H1 (cell line): ENCODE measurements around the gene HEATR5A. TPM values are rescaled to one million over a fixed set of nuclear protein-coding genes. Genes with fewer than 3 reads are reported as not detected.
"Not testable (repeated sequence)": the region's sequence is repeated elsewhere in the genome, so short reads cannot be mapped to it uniquely, and the experiment has no call there.

ENCODE experiments used
- CTCF ChIA-PET: fragments of 300-600 bp; sonication (Branson Sonifier 250); formaldehyde crosslinking; loops from one replicate; lab custom pipeline; 2021; ENCODE audit not compliant: partially characterized antibody; lab: Charles Lee
- POLR2A ChIA-PET: fragments of 300-600 bp; sonication (Branson Sonifier 250); formaldehyde crosslinking; loops from one replicate; lab custom pipeline; 2021; ENCODE audit warnings: inconsistent platforms; ENCODE audit not compliant: partially characterized antibody; lab: Charles Lee
- DNase-seq, 2 experiments: peaks; one replicate each; pipeline versions ENCODE4 v3.0.0 to v3.0.0-alpha.2; 2010 to 2022; ENCODE audit warnings: low spot score in 2 of 2, low read depth in 1 of 2, mixed read lengths in 1 of 2
- FAIRE-seq: peaks from 2 replicates; lab custom pipeline; 2011; peaks lifted over from hg19 to GRCh38; lab: Jason Lieb, UNC
- H2AFZ ChIP-seq: 2 replicates; pipeline ENCODE4 v1.8.1; 2012; ENCODE audit warnings: low read length, inconsistent platforms
- H2AK5ac ChIP-seq: 2 replicates; pipeline ENCODE4 v1.6.1; 2013; ENCODE audit warnings: low read depth, low read length
- H2BK120ac ChIP-seq: replicated peaks from 2 replicates; pipeline ENCODE3; 2013; ENCODE audit warnings: low read depth, low read length, inconsistent platforms
- H2BK12ac ChIP-seq: 2 replicates; pipeline ENCODE4 v1.6.1; 2013; ENCODE audit warnings: low read depth, low read length
- H2BK15ac ChIP-seq: 2 replicates; pipeline ENCODE4 v1.6.1; 2013; ENCODE audit warnings: low read length
- H2BK20ac ChIP-seq: 2 replicates; pipeline ENCODE4 v1.6.1; 2013; ENCODE audit warnings: low read length
- H2BK5ac ChIP-seq: 2 replicates; pipeline ENCODE4 v1.6.1; 2013; ENCODE audit warnings: low read depth, low read length
- H3K14ac ChIP-seq: 2 replicates; pipeline ENCODE4 v1.6.1; 2013; ENCODE audit warnings: inconsistent platforms; ENCODE audit not compliant: insufficient read length
- H3K18ac ChIP-seq: 2 replicates; pipeline ENCODE4 v1.6.1; 2013; ENCODE audit warnings: low read length; ENCODE audit errors: extremely low read depth
- H3K23ac ChIP-seq: 2 replicates; pipeline ENCODE4 v1.6.1; 2013; ENCODE audit warnings: inconsistent platforms; ENCODE audit not compliant: insufficient read length
- H3K23me2 ChIP-seq: 2 replicates; pipeline ENCODE4 v1.6.1; 2013; ENCODE audit warnings: low read depth, low read length
- H3K27ac ChIP-seq: 2 replicates; pipeline ENCODE4 v1.6.1; 2011; ENCODE audit warnings: low read depth, low read length, inconsistent platforms
- H3K27me3 ChIP-seq, 4 experiments: replicated peaks in 1 of 4; 1 replicate in 1 of 4; 2 replicates in 3 of 4; pipeline versions ENCODE4 v1.6.1 to v1.8.1; 2011 to 2013; ENCODE audit warnings: low read length in 3 of 4, mild to moderate bottlenecking in 3 of 4, inconsistent platforms in 2 of 4, mixed read lengths in 2 of 4, moderate library complexity in 1 of 4; ENCODE audit not compliant: control insufficient read depth in 3 of 4, insufficient read depth in 3 of 4; ENCODE audit errors: extremely low read depth in 1 of 4
- H3K36me3 ChIP-seq, 4 experiments: 2 replicates each; pipeline versions ENCODE4 v1.6.1 to v1.8.1; 2011 to 2013; ENCODE audit warnings: mild to moderate bottlenecking in 4 of 4, low read length in 3 of 4, moderate library complexity in 2 of 4, control low read depth in 1 of 4, inconsistent platforms in 1 of 4; ENCODE audit not compliant: insufficient read depth in 4 of 4, control insufficient read depth in 2 of 4
- H3K4ac ChIP-seq: replicated peaks from 2 replicates; pipeline ENCODE3; 2013; ENCODE audit warnings: low read length, low read depth, mixed read lengths, inconsistent platforms; ENCODE audit not compliant: insufficient read length
- H3K4me1 ChIP-seq, 4 experiments: replicated peaks in 1 of 4; 1 replicate in 1 of 4; 2 replicates in 3 of 4; pipeline versions ENCODE4 v1.6.1 to v1.8.1; 2011 to 2013; ENCODE audit warnings: low read length in 3 of 4, inconsistent platforms in 2 of 4, mixed read lengths in 1 of 4; ENCODE audit not compliant: insufficient read depth in 4 of 4, control insufficient read depth in 3 of 4
- H3K4me2 ChIP-seq, 2 experiments: 2 replicates each; pipeline versions ENCODE4 v1.6.1 to v1.8.1; 2011 to 2013; ENCODE audit warnings: low read depth in 2 of 2, low read length in 2 of 2, control low read depth in 1 of 2, inconsistent platforms in 1 of 2, mild to moderate bottlenecking in 1 of 2; ENCODE audit not compliant: insufficient read depth in 1 of 2
- H3K4me3 ChIP-seq, 4 experiments: fragments of 200-600, 300-600 bp in 1 of 4; sonication (generic), shearing (Covaris generic), sonication (Bioruptor Twin) in 1 of 4; 2 replicates each; pipeline versions ENCODE4 v1.5.1 to v1.8.1; 2011 to 2016; ENCODE audit warnings: low read length in 4 of 4, low read depth in 3 of 4, control low read depth in 2 of 4, inconsistent platforms in 2 of 4, mild to moderate bottlenecking in 2 of 4, mixed read lengths in 1 of 4, moderate library complexity in 1 of 4; ENCODE audit not compliant: insufficient read depth in 2 of 4; ENCODE audit errors: extremely low read depth in 1 of 4
- H3K56ac ChIP-seq: replicated peaks from 2 replicates; pipeline ENCODE3; 2013; ENCODE audit warnings: low read depth, mild to moderate bottlenecking, mixed read lengths, low read length, inconsistent platforms; ENCODE audit not compliant: insufficient read length
- H3K79me1 ChIP-seq: 2 replicates; pipeline ENCODE4 v1.6.1; 2013; ENCODE audit warnings: low read depth, low read length, control low read depth
- H3K79me2 ChIP-seq, 2 experiments: 2 replicates each; pipeline versions ENCODE4 v1.6.1 to v1.8.1; 2012 to 2013; ENCODE audit warnings: low read length in 2 of 2, mild to moderate bottlenecking in 2 of 2, inconsistent platforms in 1 of 2; ENCODE audit not compliant: insufficient read depth in 2 of 2, control insufficient read depth in 1 of 2
- H3K9ac ChIP-seq, 4 experiments: replicated peaks in 1 of 4; 1 replicate in 1 of 4; 2 replicates in 3 of 4; pipeline versions ENCODE4 v1.6.1 to v1.8.1; 2011 to 2013; ENCODE audit warnings: low read depth in 3 of 4, low read length in 3 of 4, control low read depth in 2 of 4, mild to moderate bottlenecking in 2 of 4, moderate library complexity in 2 of 4, inconsistent platforms in 1 of 4; ENCODE audit errors: extremely low read depth in 1 of 4
- H3K9me3 ChIP-seq, 2 experiments: 2 replicates each; pipeline versions ENCODE4 v1.6.1 to v1.8.1; 2012 to 2013; ENCODE audit warnings: mild to moderate bottlenecking in 2 of 2, moderate library complexity in 2 of 2, control low read depth in 1 of 2, inconsistent platforms in 1 of 2, low read depth in 1 of 2, low read length in 1 of 2, mixed read lengths in 1 of 2; ENCODE audit not compliant: insufficient read depth in 2 of 2
- H4K20me1 ChIP-seq, 2 experiments: replicated peaks in 1 of 2; 2 replicates each; pipeline versions ENCODE3 to v1.8.1; 2011 to 2013; ENCODE audit warnings: inconsistent platforms in 2 of 2, low read length in 2 of 2, mild to moderate bottlenecking in 1 of 2; ENCODE audit not compliant: insufficient read depth in 2 of 2, control insufficient read depth in 1 of 2
- H4K5ac ChIP-seq: 2 replicates; pipeline ENCODE4 v1.6.1; 2013; ENCODE audit warnings: low read length, low read depth, mixed read lengths, inconsistent platforms; ENCODE audit not compliant: insufficient read length
- H4K8ac ChIP-seq: 2 replicates; pipeline ENCODE4 v1.8.0; 2013; ENCODE audit warnings: mild to moderate bottlenecking, moderate library complexity, low read length, inconsistent platforms; ENCODE audit not compliant: insufficient read depth; ENCODE audit errors: extremely low read depth
- H4K91ac ChIP-seq: replicated peaks from 2 replicates; pipeline ENCODE3; 2013; ENCODE audit warnings: low read length, mixed read lengths, inconsistent platforms; ENCODE audit not compliant: insufficient read length
- JUN ChIP-seq: IDR thresholded peaks from 2 replicates; pipeline ENCODE4 v1.6.1; 2011; ENCODE audit warnings: low read depth, mild to moderate bottlenecking, improper control_type of control experiment, low read length
- WGBS, 2 experiments: shearing (Covaris generic) in 1 of 2; methylation state at CpG; one replicate each; pipeline versions ENCODE4 v1.1.6 to v1.1.7; 2013 to 2015; ENCODE audit warnings: low lambda C conversion rate in 2 of 2, mixed read lengths in 2 of 2, inconsistent platforms in 1 of 2, low coverage in 1 of 2, missing lambda C conversion rate in 1 of 2; ENCODE audit not compliant: insufficient replicate concordance in 2 of 2, insufficient coverage in 1 of 2, insufficient read length in 1 of 2; ENCODE audit errors: extremely low coverage in 1 of 2, missing lambda C conversion rate in 1 of 2; 5-methylcytosine and 5-hydroxymethylcytosine counted together
- polyA plus RNA-seq, 7 experiments: library from polyadenylated mRNA; depleted of rRNA in 3 of 7; stranded (reverse) in 5 of 7; unstranded in 2 of 7; fragments of >200 nt in 5 of 7; fragments of 200-250 nt in 2 of 7; gene quantifications; 1 replicate in 5 of 7; 2 replicates in 1 of 7; 4 replicates in 1 of 7; pipeline versions ENCODE4 v1.2.1 to v1.2.3, GENCODE V29; 2011 to 2013; ENCODE audit warnings: missing spikeins in 2 of 7, mixed read lengths in 2 of 7
- total RNA-seq: library from RNA; stranded (reverse); fragmentation: NEBNext Ultra II Directional; extraction: Animal tissue kit (Norgen Biotek cat#: 25700); gene quantifications from 2 replicates; pipeline ENCODE4 v1.2.1, GENCODE V29; 2021

The HEATR5A gene
- total and polyA plus RNA-seq, 2 of the 8 experiments (the other 6 are each of a cell fraction or from before 2014, with no cell fraction given): 9.0 to 36.2 TPM

- no peak for TF ChIP-seq JUN
Observed at GRCh38 chr14:31243860-31244259, 176.5 kb downstream of the HEATR5A start (continued).

GRCh38 chr14:31242161-31242940 is 178.0 kb downstream of the HEATR5A start:
- H3K4ac ChIP-seq, H2BK15ac ChIP-seq, H4K5ac ChIP-seq, H2AFZ ChIP-seq, H3K14ac ChIP-seq, H3K4me3 ChIP-seq, H3K36me3 ChIP-seq, H2BK120ac ChIP-seq, H3K27ac ChIP-seq, H4K8ac ChIP-seq, H2BK5ac ChIP-seq, H4K91ac ChIP-seq, H3K79me1 ChIP-seq, DNase-seq, H3K9ac ChIP-seq, H3K18ac ChIP-seq, H3K27me3 ChIP-seq, H3K4me1 ChIP-seq, H3K23ac ChIP-seq, H3K4me2 ChIP-seq, H3K56ac ChIP-seq, H2BK20ac ChIP-seq, H2AK5ac ChIP-seq, H3K23me2 ChIP-seq, H4K20me1 ChIP-seq, FAIRE-seq, H3K9me3 ChIP-seq, H3K79me2 ChIP-seq, H2BK12ac ChIP-seq: not testable (repeated sequence)
- ChIA-PET CTCF (interaction anchor here (0.8 kb wide), 1 partner anchor 50 kb away, joined by 3 read pairs; no protein-coding TSS in a partner anchor), POLR2A (interaction anchor here (0.6 to 1.0 kb wide), 2 partner anchors 35 to 43 kb away, joined by 3 to 4 read pairs; partner anchors contain the start of gene HECTD1)
- WGBS, 2 experiments: 82% methylated on average over 10 of the region's 10 CpGs; no CpG with 5 or more reads in 1 of the 2 experiments
